Right lobe of liver (tissue), 4 donors: ENCODE measurements around the gene SGK2.

Experiments used
- CTCF ChIP-seq, 4 donors: fragments of 200-600 bp in 3 of 4; fragments of 450-650 bp in 1 of 4; IDR thresholded peaks; one replicate each; pipeline versions ENCODE4 v1.5.1 to v1.8.0; 2016 to 2022; ENCODE audit warnings: antibody characterized with exemption in 4 of 4, mild to moderate bottlenecking in 2 of 4
- POLR2A ChIP-seq: fragments of 450-650 bp; IDR thresholded peaks from one replicate; pipeline ENCODE4 v1.6.1; 2017; ENCODE audit warnings: antibody characterized with exemption, mild to moderate bottlenecking
- donor health status: DM: no; HTN: no; CAD: no.
- donor health status: DM: no; HTN: no; CAD: no.
- donor health status: DM: no; HTN: yes; CAD: no.

DNA sequence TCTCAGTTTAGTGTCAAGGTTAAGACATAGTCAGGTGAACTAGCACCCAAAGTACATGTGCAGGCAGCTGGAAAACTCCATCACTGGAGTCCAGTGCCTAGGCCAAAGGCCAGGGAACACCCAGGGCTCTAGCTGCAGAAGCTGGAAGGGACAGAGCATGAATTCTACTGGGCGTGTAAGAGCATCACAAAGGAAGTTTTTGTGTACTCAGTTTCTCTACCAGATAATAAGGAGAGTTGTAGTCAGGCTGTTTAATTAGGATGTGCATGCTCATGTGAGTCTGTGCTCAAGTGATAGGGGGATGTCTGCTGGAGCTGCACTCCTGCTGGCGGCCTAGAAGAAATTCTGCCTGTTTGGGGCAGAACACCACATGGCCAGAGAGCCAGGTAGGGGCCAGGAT is 43.2 kb upstream of the SGK2 start:
- no peak for TF ChIP-seq CTCF (IDR thresholded peaks at IDR 0.05)
- TF ChIP-seq POLR2A, result no peak
